Right cardiac atrium (tissue), 5 donors: ENCODE measurements around the gene ARV1. TPM values are rescaled to one million over a fixed set of nuclear protein-coding genes. Genes with fewer than 3 reads are reported as not detected.
"Not testable (repeated sequence)": the region's sequence is repeated elsewhere in the genome, so short reads cannot be mapped to it uniquely, and the experiment has no call there.

Experiments
- ATAC-seq, 2 donors: fragments of 200-7000 bp; cut with Tn5 transposase; one replicate each; pipeline versions ENCODE4 v1.8.0 to v1.9.1; 2020; ENCODE audit warnings: moderate library complexity in 2 of 2, mild to moderate bottlenecking in 1 of 2
- DNase-seq, 3 donors: peaks; one replicate each; pipeline ENCODE4 v3.0.0-alpha.2; 2020
- H3K27ac ChIP-seq: one replicate; pipeline ENCODE4 v1.5.1; 2013; ENCODE audit warnings: mild to moderate bottlenecking, low read length, control low read depth, moderate library complexity
- H3K27me3 ChIP-seq: one replicate; pipeline ENCODE4 v1.6.1; 2013; ENCODE audit not compliant: control insufficient read depth, insufficient read depth
- H3K4me1 ChIP-seq: one replicate; pipeline ENCODE4 v1.6.1; 2013; ENCODE audit warnings: low read length; ENCODE audit not compliant: control insufficient read depth, insufficient read depth
- H3K4me3 ChIP-seq: one replicate; pipeline ENCODE4 v1.5.1; 2013; ENCODE audit warnings: low read length, control low read depth
- H3K9me3 ChIP-seq: one replicate; pipeline ENCODE4 v1.6.1; 2013; ENCODE audit warnings: low read length; ENCODE audit not compliant: control insufficient read depth
- WGBS: extraction: QIAGEN DNeasy Blood & Tissue Kit; methylation state at CpG from one replicate; pipeline ENCODE4 v1.1.7; 2013; 5-methylcytosine and 5-hydroxymethylcytosine counted together
- intact Hi-C, 4 donors: fragments of 100-400 bp; cut with DNase I; formaldehyde crosslinking; loops; one replicate each; pipeline versions ENCODE4 v1.11.0 to v1.14.0; 2022 to 2023
- polyA plus RNA-seq: library from polyadenylated mRNA; stranded (reverse); fragments of 200-250 nt; gene quantifications from one replicate; pipeline ENCODE4 v1.2.3, GENCODE V29; 2013
- total RNA-seq, 4 donors: library from RNA; stranded (reverse); fragmentation: NEBNext Ultra II Directional; extraction: Animal tissue kit (Norgen Biotek cat#: 25700); gene quantifications; one replicate each; pipeline ENCODE4 v1.2.1, GENCODE V29; 2021
- donor health status: healthy with polysubstance abuse.
- donor health status: DM: no; HTN: yes; CAD: no.
- donor health status: DM: no; HTN: no; CAD: no.
- donor health status: DM: no; HTN: yes; CAD: no; lungs with severe emphysema.
- donor health status: DM: yes; HTN: yes; CAD: no.

Gene ARV1
- total and polyA plus RNA-seq, 5 donors, result 25.2 to 48.5 (median 28.8) TPM

DNA sequence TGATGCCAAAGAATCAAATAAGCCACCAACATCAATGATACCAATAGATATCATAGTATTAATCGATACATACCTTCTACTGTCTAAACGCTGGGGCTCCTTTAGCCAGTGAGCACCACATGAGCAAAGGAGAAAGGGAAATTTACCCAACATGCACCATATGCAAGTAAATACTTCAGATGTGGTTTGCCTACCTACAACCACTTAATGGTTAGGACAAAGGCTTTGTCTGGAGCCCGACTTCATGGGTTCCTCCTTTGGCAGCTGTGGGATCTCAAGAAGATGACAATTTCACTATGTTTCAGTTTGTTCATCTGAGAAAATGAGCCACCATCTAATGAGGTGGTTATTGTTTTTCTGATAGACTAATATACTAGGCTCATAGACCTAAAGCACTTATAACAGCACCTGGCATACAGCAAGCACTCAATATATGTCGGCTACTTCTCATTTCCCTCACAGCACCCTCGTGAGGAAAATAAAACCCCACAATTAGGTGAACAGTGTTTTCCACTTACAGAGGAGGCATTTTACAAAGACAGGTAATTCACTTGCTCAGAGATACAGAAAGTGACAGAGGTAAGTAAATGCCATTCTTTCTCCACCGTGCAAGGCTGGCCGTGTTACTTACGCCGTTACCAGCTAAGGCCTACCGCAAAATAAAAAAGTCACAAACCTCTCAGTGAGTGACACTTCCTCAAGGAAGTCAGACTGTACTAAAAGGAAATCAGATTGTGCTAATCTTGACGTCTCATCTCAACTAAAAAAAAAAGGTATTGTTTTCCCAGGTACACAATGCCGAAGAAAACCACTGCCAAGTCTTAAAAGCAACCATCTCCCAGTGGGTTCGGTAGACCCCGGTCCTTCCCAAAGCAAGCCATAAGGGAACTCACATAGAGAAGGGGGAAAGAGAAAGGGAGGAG is 1.8 kb upstream of the ARV1 start:
- DNase-seq (no peak), ATAC-seq (no peak)
- Histone ChIP-seq H3K9me3 (no peaks in the 10 kb centered on the region), H3K4me1 (no peaks in the 10 kb centered on the region), H3K27me3 (no peaks in the 10 kb centered on the region), H3K4me3 (peak overlapping the region; percentile 84), H3K27ac (peak overlapping the region; percentile 38)
- WGBS, result 64% methylated on average over 14 of the region's 14 CpGs
- intact Hi-C loops, result no loop called here

DNA sequence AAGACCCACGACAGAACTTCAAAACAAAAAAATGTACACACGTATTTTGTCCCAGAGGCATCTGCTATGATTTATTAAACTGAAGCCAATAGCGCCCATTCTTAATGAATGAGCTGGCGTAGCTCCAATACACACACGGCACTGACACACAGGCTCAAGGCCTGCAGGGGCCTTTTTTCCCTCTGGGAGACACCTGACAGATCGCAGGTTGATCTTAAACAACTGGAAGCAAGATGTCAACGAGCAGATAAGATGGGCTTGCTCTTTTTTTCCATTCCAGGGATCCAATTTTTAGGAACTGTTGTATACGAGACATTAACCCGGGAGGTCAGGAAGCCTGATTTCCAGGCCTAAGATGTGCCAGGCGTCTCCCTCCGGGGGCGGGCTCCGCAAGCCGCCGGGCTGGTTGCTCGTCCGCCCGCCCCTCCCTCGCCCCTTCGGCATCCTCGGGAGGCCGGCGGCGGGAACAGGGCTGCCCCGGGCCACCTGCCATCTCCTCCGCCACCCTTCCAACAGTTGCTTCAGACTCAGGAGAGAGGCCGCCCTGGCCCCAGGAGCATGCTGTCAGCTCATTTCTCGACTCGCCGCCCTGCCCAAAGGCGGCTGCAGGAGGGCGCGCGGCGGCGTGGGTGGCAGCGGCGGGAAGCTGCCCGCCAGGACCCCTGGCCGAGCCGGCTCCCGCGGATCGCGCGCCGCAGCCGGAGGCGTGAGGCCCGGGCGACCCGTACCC is 968 bp upstream of the ARV1 start:
- H3K4me1 ChIP-seq, result no peaks in the 10 kb centered on the region
- peak; percentile 49 to 73 (median 71) for DNase-seq
- 2% methylated on average over 52 of the region's 52 CpGs for WGBS
- H3K27ac ChIP-seq, result peak overlapping the region; percentile 46
- H3K27me3 ChIP-seq, result no peaks in the 10 kb centered on the region
- H3K4me3 ChIP-seq, result peak overlapping the region; percentile 84
- intact Hi-C loops, result no loop called here
- ATAC-seq, result peak in 1 of 2 donors; percentile 5
- H3K9me3 ChIP-seq, result no peaks in the 10 kb centered on the region

GRCh38 chr1:230979389-230979716 is 459 bp downstream of the ARV1 start:
- no peaks in the 10 kb centered on the region for H3K4me1 ChIP-seq
- H3K27me3 ChIP-seq, result no peaks in the 10 kb centered on the region
- H3K9me3 ChIP-seq, result no peaks in the 10 kb centered on the region
- ATAC-seq, result no peak
- 6% methylated on average over 12 of the region's 12 CpGs for WGBS
- peak overlapping the region; percentile 84 for H3K4me3 ChIP-seq
- H3K27ac ChIP-seq, result peak overlapping the region; percentile 79
- no peak for DNase-seq
- intact Hi-C loops, result no loop called here

GRCh38 chr1:230979952-230980351 is 1.1 kb downstream of the ARV1 start:
- no peaks in the 10 kb centered on the region for H3K27me3 ChIP-seq
- DNase-seq, result no peak
- ATAC-seq, result no peak
- H3K4me3 ChIP-seq, result peak overlapping the region; percentile 84
- intact Hi-C loops, result no loop called here
- 76% methylated on average over 4 of the region's 4 CpGs for WGBS
- H3K9me3 ChIP-seq, result no peaks in the 10 kb centered on the region
- no peaks in the 10 kb centered on the region for H3K4me1 ChIP-seq
- H3K27ac ChIP-seq, result no peak overlapping the region

- Histone ChIP-seq H3K4me3 (no peak overlapping the region), H3K27ac (no peak overlapping the region), H3K4me1 (no peaks in the 10 kb centered on the region), H3K9me3 (no peaks in the 10 kb centered on the region), H3K27me3 (no peaks in the 10 kb centered on the region)
- WGBS, result 76% methylated on average over 4 of the region's 4 CpGs
- DNase-seq (no peak), ATAC-seq (no peak)
- intact Hi-C loops, result no loop called here
These were observed 3.8 kb downstream of the ARV1 start for GRCh38 chr1:230982696-230983095.

DNA sequence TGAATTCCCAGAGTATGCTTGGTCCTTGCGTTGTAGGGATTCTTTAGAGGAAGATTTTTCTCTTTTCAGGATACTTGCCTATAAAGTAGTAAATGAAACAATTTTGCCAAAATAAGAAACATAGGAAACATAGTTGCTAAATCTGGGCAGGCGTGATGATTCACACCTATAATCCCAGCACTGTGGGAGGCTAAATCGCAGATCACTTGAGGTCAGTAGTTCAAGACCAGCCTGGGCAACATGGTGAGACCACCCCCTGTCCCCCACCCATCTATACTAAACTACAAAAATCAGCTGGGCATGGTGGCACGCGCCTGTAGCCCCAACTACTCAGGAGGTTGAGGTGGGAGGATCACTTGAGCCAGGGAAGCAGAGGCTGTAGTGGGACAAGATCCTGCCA is 4.9 kb downstream of the ARV1 start:
- H3K4me1 ChIP-seq, result no peaks in the 10 kb centered on the region
- 87% methylated on average over 5 of the region's 5 CpGs for WGBS
- no peak overlapping the region for H3K27ac ChIP-seq
- DNase-seq, result no peak
- no peak overlapping the region for H3K4me3 ChIP-seq
- intact Hi-C loops, result no loop called here
- no peaks in the 10 kb centered on the region for H3K27me3 ChIP-seq
- no peak for ATAC-seq
- no peaks in the 10 kb centered on the region for H3K9me3 ChIP-seq

GRCh38 chr1:230984622-230985515 is 6.0 kb downstream of the ARV1 start:
- WGBS, result 72% methylated on average over 10 of the region's 10 CpGs

DNA sequence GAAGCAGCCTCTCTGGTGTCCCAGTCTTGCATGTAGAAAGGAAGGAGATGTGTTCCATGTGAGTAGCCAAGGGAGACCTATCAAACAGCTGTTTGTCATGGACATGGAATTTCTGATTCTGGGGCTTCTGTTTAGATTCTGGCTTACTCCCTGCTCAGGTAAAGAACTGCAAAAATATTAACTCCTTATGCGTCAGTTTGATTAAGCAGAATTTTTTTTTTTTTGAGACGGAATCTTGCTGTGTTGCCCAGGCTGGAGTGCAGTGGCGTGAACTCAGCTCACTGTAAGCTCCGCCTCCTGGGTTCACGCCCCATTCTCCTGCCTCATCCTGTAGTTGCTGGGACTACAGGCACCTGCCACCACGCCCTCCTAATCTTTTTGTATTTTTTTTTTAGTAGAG is 6.8 kb downstream of the ARV1 start:
- ATAC-seq (no peak), DNase-seq (no peak)
- H3K27me3 ChIP-seq, result no peaks in the 10 kb centered on the region
- no peaks in the 10 kb centered on the region for H3K4me1 ChIP-seq
- no peak overlapping the region for H3K27ac ChIP-seq
- H3K4me3 ChIP-seq, result no peak overlapping the region
- intact Hi-C loops, result no loop called here
- WGBS, result 95% methylated on average over 6 of the region's 6 CpGs
- H3K9me3 ChIP-seq, result no peaks in the 10 kb centered on the region

More at GRCh38 chr1:230984622-230985515, 6.0 kb downstream of the ARV1 start:
- H3K4me3 ChIP-seq, ATAC-seq, DNase-seq, H3K27me3 ChIP-seq, H3K9me3 ChIP-seq, intact Hi-C loops, H3K4me1 ChIP-seq, H3K27ac ChIP-seq: not testable (repeated sequence)

GRCh38 chr1:230986976-230987375 is 8.1 kb downstream of the ARV1 start:
- no peaks in the 10 kb centered on the region for H3K9me3 ChIP-seq
- WGBS, result 85% methylated on average over 7 of the region's 7 CpGs
- DNase-seq (no peak), ATAC-seq (no peak)
- H3K4me3 ChIP-seq, result no peak overlapping the region
- no peaks in the 10 kb centered on the region for H3K27me3 ChIP-seq
- no peak overlapping the region for H3K27ac ChIP-seq
- H3K4me1 ChIP-seq, result no peaks in the 10 kb centered on the region
- intact Hi-C loops, result no loop called here

GRCh38 chr1:230987448-230987847 is 8.6 kb downstream of the ARV1 start:
- Histone ChIP-seq H3K27me3 (no peaks in the 10 kb centered on the region), H3K27ac (no peak overlapping the region), H3K9me3 (no peaks in the 10 kb centered on the region), H3K4me3 (no peak overlapping the region), H3K4me1 (no peaks in the 10 kb centered on the region)
- intact Hi-C loops, result no loop called here
- ATAC-seq (no peak), DNase-seq (no peak)
- WGBS, result 91% methylated on average over 3 of the region's 3 CpGs
